Ovary (tissue), 3 donors: ENCODE results near the gene NEURL1B.

Experiments used
- EP300 ChIP-seq: sonication (generic); formaldehyde crosslinking; IDR thresholded peaks from one replicate; pipeline ENCODE4 v1.6.1; 2017; ENCODE audit warnings: antibody characterized with exemption
- POLR2A ChIP-seq: fragments of 450-650 bp; IDR thresholded peaks from one replicate; pipeline ENCODE4 v1.6.1; 2017; ENCODE audit warnings: antibody characterized with exemption, mild to moderate bottlenecking, moderate library complexity
- TF ChIP-seq, protein P1 (sequence below), 3 donors: fragments of 450-650 bp in 2 of 3; fragments of 200-600 bp in 1 of 3; IDR thresholded peaks; one replicate each; pipeline versions ENCODE4 v1.5.1 to v1.8.0; 2016 to 2022; ENCODE audit warnings: antibody characterized with exemption in 3 of 3, mild to moderate bottlenecking in 1 of 3
- donor health status: DM: no; HTN: no; CAD: no.

DNA sequence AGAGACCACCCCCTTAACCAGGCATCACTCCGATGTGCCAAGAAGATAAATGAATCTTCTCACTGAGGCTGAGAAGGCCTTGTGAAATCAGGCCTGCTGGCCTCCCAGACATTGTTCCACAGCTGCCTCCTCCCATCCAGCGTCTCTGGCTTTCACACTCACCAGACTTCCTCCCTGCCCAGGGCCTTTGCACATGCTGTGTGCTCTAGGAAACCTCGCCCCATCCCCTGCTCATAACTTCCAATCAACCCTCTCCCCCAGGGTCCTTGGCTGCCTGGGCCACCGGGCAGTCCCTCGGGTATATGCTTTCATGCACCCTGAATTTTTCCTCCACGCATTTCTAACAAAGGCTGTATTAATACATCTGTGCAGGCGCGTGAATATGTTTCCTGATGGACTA is 71.5 kb downstream of the NEURL1B start:
- no peak for TF ChIP-seq POLR2A
- TF ChIP-seq, protein P1, sequence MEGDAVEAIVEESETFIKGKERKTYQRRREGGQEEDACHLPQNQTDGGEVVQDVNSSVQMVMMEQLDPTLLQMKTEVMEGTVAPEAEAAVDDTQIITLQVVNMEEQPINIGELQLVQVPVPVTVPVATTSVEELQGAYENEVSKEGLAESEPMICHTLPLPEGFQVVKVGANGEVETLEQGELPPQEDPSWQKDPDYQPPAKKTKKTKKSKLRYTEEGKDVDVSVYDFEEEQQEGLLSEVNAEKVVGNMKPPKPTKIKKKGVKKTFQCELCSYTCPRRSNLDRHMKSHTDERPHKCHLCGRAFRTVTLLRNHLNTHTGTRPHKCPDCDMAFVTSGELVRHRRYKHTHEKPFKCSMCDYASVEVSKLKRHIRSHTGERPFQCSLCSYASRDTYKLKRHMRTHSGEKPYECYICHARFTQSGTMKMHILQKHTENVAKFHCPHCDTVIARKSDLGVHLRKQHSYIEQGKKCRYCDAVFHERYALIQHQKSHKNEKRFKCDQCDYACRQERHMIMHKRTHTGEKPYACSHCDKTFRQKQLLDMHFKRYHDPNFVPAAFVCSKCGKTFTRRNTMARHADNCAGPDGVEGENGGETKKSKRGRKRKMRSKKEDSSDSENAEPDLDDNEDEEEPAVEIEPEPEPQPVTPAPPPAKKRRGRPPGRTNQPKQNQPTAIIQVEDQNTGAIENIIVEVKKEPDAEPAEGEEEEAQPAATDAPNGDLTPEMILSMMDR (IDR thresholded peaks at IDR 0.05), result no peak
- TF ChIP-seq EP300, result no peak
